ENCODE data around the gene MDH2. TPM values are rescaled to one million over a fixed set of nuclear protein-coding genes. Genes with fewer than 3 reads are reported as not detected.
"Not testable (repeated sequence)": the region's sequence is repeated elsewhere in the genome, so short reads cannot be mapped to it uniquely, and the experiment has no call there.

The MDH2 gene
- polyA plus RNA-seq, 4 donors = 143 to 172 (median 163) TPM

DNA sequence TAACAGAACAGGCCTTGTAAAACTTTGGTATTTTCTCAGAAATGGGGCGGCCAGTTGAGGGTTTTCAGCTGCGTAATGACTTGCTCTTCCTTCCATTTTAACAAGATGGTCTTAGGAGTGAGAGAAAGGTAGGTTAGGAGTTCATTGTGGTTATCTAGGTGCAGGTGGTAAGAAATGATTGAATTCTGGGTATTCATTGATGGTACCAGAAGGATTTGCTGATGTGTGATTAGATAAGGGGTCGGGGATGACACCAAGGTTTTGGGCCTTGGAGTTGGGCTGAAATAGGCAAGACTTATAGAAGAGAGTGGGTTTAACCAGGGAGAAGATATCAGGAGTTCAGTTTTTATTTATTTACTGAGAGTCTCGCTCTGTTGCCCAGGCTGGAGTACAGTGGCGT lies 2.6 kb downstream of the MDH2 start:
- no peak for FAIRE-seq
- WGBS, 3 donors = 89 to 93% (median 89%) methylated on average over 5 of the region's 5 CpGs

GRCh38 chr7:76051840-76052239 lies 3.9 kb downstream of the MDH2 start:
- DNase-seq = peak; percentile 44 to 70
- Histone ChIP-seq H3K9me3 (ENCODE audit: control insufficient read depth in 2 of 2, insufficient read depth in 1 of 2, low read depth in 1 of 2, low read length in 1 of 2) (no peaks in the 10 kb centered on the region), H3K27me3 (ENCODE audit: control insufficient read depth in 3 of 3, insufficient read depth in 3 of 3, low read length in 3 of 3) (no peaks in the 10 kb centered on the region), H3K4me3 (ENCODE audit: low read depth in 1 of 3, low read length in 3 of 3) (no peak overlapping the region), H3K27ac (ENCODE audit: low read depth in 1 of 3, low read length in 2 of 3) (peak overlapping the region in 2 of 3 donors; percentile 17 to 33), H3K36me3 (ENCODE audit: control insufficient read depth in 3 of 3, insufficient read depth in 2 of 3, low read depth in 1 of 3, low read length in 3 of 3) (peaks cover 0 to 33% (median 2%) of the 10 kb centered on the region in 3 donors), H3K4me1 (ENCODE audit: control insufficient read depth in 3 of 3, insufficient read depth in 2 of 3, low read depth in 1 of 3, low read length in 2 of 3) (peaks cover 2 to 23% (median 12%) of the 10 kb centered on the region in 3 donors)
- no peak for FAIRE-seq
- WGBS, 3 donors = 55 to 77% (median 59%) methylated on average over 4 of the region's 4 CpGs

More for the DNA sequence above, 2.6 kb downstream of the MDH2 start:
- no peak overlapping the region for H3K4me3 ChIP-seq (ENCODE audit: low read depth in 1 of 3, low read length in 3 of 3)
- no peaks in the 10 kb centered on the region for H3K27me3 ChIP-seq (ENCODE audit: control insufficient read depth in 3 of 3, insufficient read depth in 3 of 3, low read length in 3 of 3)
- DNase-seq = no peak
- no peak overlapping the region for H3K27ac ChIP-seq (ENCODE audit: low read depth in 1 of 3, low read length in 2 of 3)
- no peaks in the 10 kb centered on the region for H3K9me3 ChIP-seq (ENCODE audit: control insufficient read depth in 2 of 2, insufficient read depth in 1 of 2, low read depth in 1 of 2, low read length in 1 of 2)
- H3K4me1 ChIP-seq (ENCODE audit: control insufficient read depth in 3 of 3, insufficient read depth in 2 of 3, low read depth in 1 of 3, low read length in 2 of 3) = peaks cover 2 to 25% (median 16%) of the 10 kb centered on the region in 3 donors
- peaks cover 0 to 29% (median 0%) of the 10 kb centered on the region in 3 donors for H3K36me3 ChIP-seq (ENCODE audit: control insufficient read depth in 3 of 3, insufficient read depth in 2 of 3, low read depth in 1 of 3, low read length in 3 of 3)

DNA sequence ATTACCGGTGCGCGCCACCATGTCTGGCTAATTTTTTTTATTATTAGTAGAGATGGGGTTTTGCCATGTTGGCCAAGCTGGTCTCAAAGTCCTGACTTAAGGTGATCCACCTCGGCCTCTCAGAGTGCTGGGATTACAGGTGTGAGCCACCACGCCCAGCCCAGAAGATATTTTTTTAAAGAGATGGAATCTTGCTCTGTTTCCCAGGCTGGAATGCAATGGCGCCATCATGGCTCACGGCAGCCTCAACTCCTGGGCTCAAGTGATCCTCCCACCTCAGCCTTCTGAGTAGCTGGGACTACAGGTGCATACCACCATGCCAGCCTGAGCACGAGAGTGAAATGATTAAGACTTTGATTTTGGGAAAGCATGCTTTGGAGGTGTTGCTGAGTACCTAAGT lies 4.8 kb downstream of the MDH2 start:
- not testable (repeated sequence) for H3K9me3 ChIP-seq (ENCODE audit: control insufficient read depth in 2 of 2, insufficient read depth in 1 of 2, low read depth in 1 of 2, low read length in 1 of 2); H3K27me3 ChIP-seq (ENCODE audit: control insufficient read depth in 3 of 3, insufficient read depth in 3 of 3, low read length in 3 of 3); H3K27ac ChIP-seq (ENCODE audit: low read depth in 1 of 3, low read length in 2 of 3); H3K4me3 ChIP-seq (ENCODE audit: low read depth in 1 of 3, low read length in 3 of 3); FAIRE-seq
- Histone ChIP-seq H3K36me3 (ENCODE audit: control insufficient read depth in 3 of 3, insufficient read depth in 2 of 3, low read depth in 1 of 3, low read length in 3 of 3) (peaks cover 0 to 41% (median 4%) of the 10 kb centered on the region in 3 donors), H3K4me1 (ENCODE audit: control insufficient read depth in 3 of 3, insufficient read depth in 2 of 3, low read depth in 1 of 3, low read length in 2 of 3) (peaks cover 2 to 27% (median 11%) of the 10 kb centered on the region in 3 donors)
- 86 to 92% (median 92%) methylated on average over 8 of the region's 8 CpGs for WGBS, 3 donors
- DNase-seq = peak in 1 of 2 donors; percentile 25

DNA sequence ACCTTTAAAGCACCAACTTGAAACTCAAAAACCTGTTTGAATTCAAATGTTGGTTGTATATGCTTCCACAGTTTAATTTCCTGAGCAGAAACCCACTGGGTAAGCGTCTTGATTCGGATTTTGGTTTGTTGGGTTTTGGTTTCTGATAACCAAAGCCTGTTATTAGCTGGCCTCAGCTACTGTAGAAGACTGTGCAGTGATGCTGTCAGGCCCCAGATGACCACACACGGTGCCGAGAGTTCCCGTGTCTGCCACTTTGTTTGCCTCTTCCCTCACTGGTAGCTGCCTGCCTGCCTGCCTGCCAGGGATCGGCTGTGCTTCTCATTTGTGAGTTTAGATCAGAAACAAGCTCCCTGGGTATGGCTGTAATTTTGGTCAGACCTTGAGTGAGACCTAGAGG lies 5.6 kb downstream of the MDH2 start:
- FAIRE-seq = no peak

DNA sequence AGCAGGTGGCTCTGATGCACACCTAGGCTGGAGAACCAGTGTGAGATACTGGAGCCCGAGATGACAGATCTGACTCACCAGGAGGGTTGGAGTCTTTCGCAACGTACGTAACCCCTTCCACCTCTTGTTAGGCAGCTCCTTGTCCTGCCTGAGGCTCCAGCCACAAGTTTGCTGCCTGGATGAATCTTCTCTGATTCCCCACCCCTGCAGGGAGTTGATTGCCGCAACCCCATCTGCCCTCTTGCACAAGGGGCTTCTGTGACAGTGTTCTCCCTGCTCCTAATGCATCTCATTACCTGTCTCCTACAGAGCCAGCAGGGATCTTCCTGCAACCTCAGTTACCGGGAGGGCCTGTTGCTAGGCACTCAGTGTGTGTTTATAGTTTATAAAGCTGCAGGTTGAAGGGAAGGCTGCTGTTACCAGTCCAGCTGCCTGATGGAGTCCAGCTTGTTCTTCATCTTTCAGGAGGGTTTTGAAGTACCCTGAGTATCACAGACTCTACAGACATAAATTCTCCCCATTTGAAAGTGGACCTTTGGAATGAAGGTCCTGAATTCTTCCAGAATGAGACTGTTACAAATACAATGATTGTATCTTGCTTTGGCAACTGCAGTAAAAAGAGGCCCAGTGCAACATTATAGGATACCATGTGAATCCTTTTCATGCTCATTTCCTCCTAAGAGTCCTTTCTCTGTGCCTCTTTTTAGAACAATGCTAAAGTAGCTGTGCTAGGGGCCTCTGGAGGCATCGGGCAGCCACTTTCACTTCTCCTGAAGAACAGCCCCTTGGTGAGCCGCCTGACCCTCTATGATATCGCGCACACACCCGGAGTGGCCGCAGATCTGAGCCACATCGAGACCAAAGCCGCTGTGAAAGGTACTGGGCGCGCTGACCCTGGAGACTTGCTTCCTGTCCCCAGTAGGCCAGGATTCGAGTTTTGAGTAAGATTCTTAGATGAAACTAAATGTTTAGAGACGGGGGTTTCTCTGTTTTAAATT lies 6.5 kb downstream of the MDH2 start:
- 77 to 83% (median 79%) methylated on average over 18 of the region's 18 CpGs for WGBS, 3 donors
- Histone ChIP-seq H3K4me1 (ENCODE audit: control insufficient read depth in 3 of 3, insufficient read depth in 2 of 3, low read depth in 1 of 3, low read length in 2 of 3) (peaks cover 6 to 20% (median 10%) of the 10 kb centered on the region in 3 donors), H3K36me3 (ENCODE audit: control insufficient read depth in 3 of 3, insufficient read depth in 2 of 3, low read depth in 1 of 3, low read length in 3 of 3) (peaks cover 4 to 56% (median 17%) of the 10 kb centered on the region in 3 donors), H3K27me3 (ENCODE audit: control insufficient read depth in 3 of 3, insufficient read depth in 3 of 3, low read length in 3 of 3) (no peaks in the 10 kb centered on the region), H3K27ac (ENCODE audit: low read depth in 1 of 3, low read length in 2 of 3) (no peak overlapping the region), H3K9me3 (ENCODE audit: control insufficient read depth in 2 of 2, insufficient read depth in 1 of 2, low read depth in 1 of 2, low read length in 1 of 2) (no peaks in the 10 kb centered on the region), H3K4me3 (ENCODE audit: low read depth in 1 of 3, low read length in 3 of 3) (no peak overlapping the region)
- FAIRE-seq (no peak), DNase-seq (peak; percentile 28 to 60)

More for the DNA sequence above, 5.6 kb downstream of the MDH2 start:
- Histone ChIP-seq H3K36me3 (ENCODE audit: control insufficient read depth in 3 of 3, insufficient read depth in 2 of 3, low read depth in 1 of 3, low read length in 3 of 3) (peaks cover 4 to 47% (median 11%) of the 10 kb centered on the region in 3 donors), H3K4me1 (ENCODE audit: control insufficient read depth in 3 of 3, insufficient read depth in 2 of 3, low read depth in 1 of 3, low read length in 2 of 3) (peaks cover 6 to 27% (median 11%) of the 10 kb centered on the region in 3 donors), H3K27ac (ENCODE audit: low read depth in 1 of 3, low read length in 2 of 3) (no peak overlapping the region), H3K27me3 (ENCODE audit: control insufficient read depth in 3 of 3, insufficient read depth in 3 of 3, low read length in 3 of 3) (no peaks in the 10 kb centered on the region), H3K4me3 (ENCODE audit: low read depth in 1 of 3, low read length in 3 of 3) (no peak overlapping the region), H3K9me3 (ENCODE audit: control insufficient read depth in 2 of 2, insufficient read depth in 1 of 2, low read depth in 1 of 2, low read length in 1 of 2) (no peaks in the 10 kb centered on the region)
- DNase-seq = no peak
- 61 to 69% (median 69%) methylated on average over 6 of the region's 6 CpGs for WGBS, 3 donors

- Histone ChIP-seq H3K27ac (ENCODE audit: low read depth in 1 of 3, low read length in 2 of 3) (no peak overlapping the region), H3K36me3 (ENCODE audit: control insufficient read depth in 3 of 3, insufficient read depth in 2 of 3, low read depth in 1 of 3, low read length in 3 of 3) (peaks cover 13 to 64% (median 31%) of the 10 kb centered on the region in 3 donors)
These were observed 8.3 kb downstream of the MDH2 start for GRCh38 chr7:76056241-76056640.

GRCh38 chr7:76057103-76057812 lies 9.4 kb downstream of the MDH2 start:
- FAIRE-seq (no peak), DNase-seq (peak; percentile 35 to 75)
- H3K9me3 ChIP-seq (ENCODE audit: control insufficient read depth in 2 of 2, insufficient read depth in 1 of 2, low read depth in 1 of 2, low read length in 1 of 2) = no peaks in the 10 kb centered on the region
- 19 to 66% (median 34%) methylated on average over 18 of the region's 18 CpGs for WGBS, 3 donors
- no peak overlapping the region for H3K4me3 ChIP-seq (ENCODE audit: low read depth in 1 of 3, low read length in 3 of 3)
- no peaks in the 10 kb centered on the region for H3K27me3 ChIP-seq (ENCODE audit: control insufficient read depth in 3 of 3, insufficient read depth in 3 of 3, low read length in 3 of 3)
- peak overlapping the region in 2 of 3 donors; percentile 61 to 84 for H3K27ac ChIP-seq (ENCODE audit: low read depth in 1 of 3, low read length in 2 of 3)
- peaks cover 18 to 74% (median 32%) of the 10 kb centered on the region in 3 donors for H3K36me3 ChIP-seq (ENCODE audit: control insufficient read depth in 3 of 3, insufficient read depth in 2 of 3, low read depth in 1 of 3, low read length in 3 of 3)
- peaks cover 0 to 17% (median 4%) of the 10 kb centered on the region in 3 donors for H3K4me1 ChIP-seq (ENCODE audit: control insufficient read depth in 3 of 3, insufficient read depth in 2 of 3, low read depth in 1 of 3, low read length in 2 of 3)

More at GRCh38 chr7:76056241-76056640, 8.3 kb downstream of the MDH2 start:
- no peak overlapping the region for H3K4me3 ChIP-seq (ENCODE audit: low read depth in 1 of 3, low read length in 3 of 3)
- H3K9me3 ChIP-seq (ENCODE audit: control insufficient read depth in 2 of 2, insufficient read depth in 1 of 2, low read depth in 1 of 2, low read length in 1 of 2) = no peaks in the 10 kb centered on the region
- H3K27me3 ChIP-seq (ENCODE audit: control insufficient read depth in 3 of 3, insufficient read depth in 3 of 3, low read length in 3 of 3) = no peaks in the 10 kb centered on the region
- peaks cover 2 to 17% (median 6%) of the 10 kb centered on the region in 3 donors for H3K4me1 ChIP-seq (ENCODE audit: control insufficient read depth in 3 of 3, insufficient read depth in 2 of 3, low read depth in 1 of 3, low read length in 2 of 3)
- WGBS, 3 donors = 75 to 82% (median 79%) methylated on average over 7 of the region's 7 CpGs
- no peak for DNase-seq
- no peak for FAIRE-seq

DNA sequence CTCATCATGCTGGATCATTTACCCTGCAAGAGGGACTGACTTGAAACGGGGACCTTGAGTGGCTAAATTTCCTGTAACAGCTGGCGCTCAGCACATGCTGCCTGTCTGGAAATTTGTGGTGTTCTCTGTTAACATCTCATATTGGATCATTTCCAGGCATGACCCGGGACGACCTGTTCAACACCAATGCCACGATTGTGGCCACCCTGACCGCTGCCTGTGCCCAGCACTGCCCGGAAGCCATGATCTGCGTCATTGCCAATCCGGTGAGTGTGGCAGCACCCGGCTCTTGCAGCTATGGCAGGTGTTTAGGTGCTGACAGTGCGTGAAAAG lies 9.9 kb downstream of the MDH2 start:
- Histone ChIP-seq H3K9me3 (ENCODE audit: control insufficient read depth in 2 of 2, insufficient read depth in 1 of 2, low read depth in 1 of 2, low read length in 1 of 2) (no peaks in the 10 kb centered on the region), H3K4me1 (ENCODE audit: control insufficient read depth in 3 of 3, insufficient read depth in 2 of 3, low read depth in 1 of 3, low read length in 2 of 3) (peaks cover 0 to 17% (median 4%) of the 10 kb centered on the region in 3 donors), H3K36me3 (ENCODE audit: control insufficient read depth in 3 of 3, insufficient read depth in 2 of 3, low read depth in 1 of 3, low read length in 3 of 3) (peaks cover 18 to 77% (median 32%) of the 10 kb centered on the region in 3 donors), H3K4me3 (ENCODE audit: low read depth in 1 of 3, low read length in 3 of 3) (no peak overlapping the region), H3K27me3 (ENCODE audit: control insufficient read depth in 3 of 3, insufficient read depth in 3 of 3, low read length in 3 of 3) (no peaks in the 10 kb centered on the region), H3K27ac (ENCODE audit: low read depth in 1 of 3, low read length in 2 of 3) (peak overlapping the region in 2 of 3 donors; percentile 34 to 84)
- WGBS, 3 donors = 28 to 68% (median 44%) methylated on average over 11 of the region's 11 CpGs
- FAIRE-seq (no peak), DNase-seq (no peak)
